Kidney epithelial cell (primary cell): ENCODE data around the gene TSPAN15. TPM values are rescaled to one million over a fixed set of nuclear protein-coding genes. Genes with fewer than 3 reads are reported as not detected.

Experiments
- DNase-seq: peaks from one replicate; pipeline ENCODE4 v3.0.0-alpha.2; 2010; ENCODE audit warnings: low read depth
- H3K27me3 ChIP-seq: 2 replicates; pipeline ENCODE4 v1.6.0; 2011; ENCODE audit warnings: low read length; ENCODE audit not compliant: control insufficient read depth, insufficient read depth
- H3K36me3 ChIP-seq: 2 replicates; pipeline ENCODE4 v1.5.1; 2011; ENCODE audit warnings: low read length; ENCODE audit not compliant: control insufficient read depth, insufficient read depth
- H3K4me3 ChIP-seq: 2 replicates; pipeline ENCODE4 v1.5.1; 2011; ENCODE audit warnings: low read depth, mild to moderate bottlenecking, control low read depth, low read length
- total RNA-seq: library from RNA; depleted of rRNA; stranded (reverse); fragments of >200 nt; gene quantifications from 2 replicates; pipeline ENCODE4 v1.2.3, GENCODE V29; 2015
- TF ChIP-seq, protein P1 (sequence below): IDR thresholded peaks from 2 replicates; pipeline ENCODE4 v1.5.1; 2011; ENCODE audit warnings: mild to moderate bottlenecking, moderate library complexity, low read length, control low read depth, inconsistent platforms; ENCODE audit not compliant: insufficient read depth, poor library complexity, severe bottlenecking

TSPAN15 gene
- total RNA-seq, 1 donor from 2014 or later: 19.4 TPM

DNA sequence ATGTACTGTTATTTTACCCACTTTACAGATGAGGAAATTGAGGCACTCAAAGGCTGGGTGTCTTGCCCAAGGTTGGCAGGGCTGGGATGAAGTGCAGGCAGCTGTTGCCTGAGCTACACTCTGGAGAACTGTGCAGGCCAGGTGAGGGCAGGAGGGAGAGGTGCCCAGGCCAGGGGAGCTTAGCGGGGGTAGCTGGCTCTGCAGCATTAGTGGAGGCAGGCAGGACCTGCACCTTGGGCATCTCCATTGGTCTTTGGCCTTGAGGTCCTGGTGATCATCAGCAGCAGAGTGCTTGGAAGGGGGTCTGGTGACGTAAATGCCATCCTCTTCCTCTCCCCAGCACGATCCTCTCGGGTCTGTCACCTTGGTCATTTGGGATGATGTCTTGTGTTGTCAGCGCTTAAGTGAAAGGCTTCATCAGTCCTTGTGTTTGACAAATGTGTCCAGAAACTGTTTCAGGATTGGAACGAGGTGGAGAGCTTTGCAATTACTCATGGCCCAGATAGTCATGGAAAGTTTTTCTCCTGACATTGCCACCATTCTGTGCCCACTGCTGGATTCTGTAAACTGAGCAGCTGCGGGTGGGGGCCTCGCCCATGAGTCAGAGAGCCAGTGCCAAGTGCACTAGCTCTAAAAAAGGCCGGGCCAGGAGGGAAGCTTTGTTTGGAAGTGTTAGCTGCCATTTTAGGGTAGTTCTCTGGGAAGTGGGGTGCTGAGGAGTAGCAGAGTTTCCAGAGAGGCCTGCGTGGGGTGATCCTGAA lies 47.6 kb downstream of the TSPAN15 start:
- no peak for DNase-seq
- H3K36me3 ChIP-seq: no peaks in the 10 kb centered on the region
- TF ChIP-seq, protein P1, sequence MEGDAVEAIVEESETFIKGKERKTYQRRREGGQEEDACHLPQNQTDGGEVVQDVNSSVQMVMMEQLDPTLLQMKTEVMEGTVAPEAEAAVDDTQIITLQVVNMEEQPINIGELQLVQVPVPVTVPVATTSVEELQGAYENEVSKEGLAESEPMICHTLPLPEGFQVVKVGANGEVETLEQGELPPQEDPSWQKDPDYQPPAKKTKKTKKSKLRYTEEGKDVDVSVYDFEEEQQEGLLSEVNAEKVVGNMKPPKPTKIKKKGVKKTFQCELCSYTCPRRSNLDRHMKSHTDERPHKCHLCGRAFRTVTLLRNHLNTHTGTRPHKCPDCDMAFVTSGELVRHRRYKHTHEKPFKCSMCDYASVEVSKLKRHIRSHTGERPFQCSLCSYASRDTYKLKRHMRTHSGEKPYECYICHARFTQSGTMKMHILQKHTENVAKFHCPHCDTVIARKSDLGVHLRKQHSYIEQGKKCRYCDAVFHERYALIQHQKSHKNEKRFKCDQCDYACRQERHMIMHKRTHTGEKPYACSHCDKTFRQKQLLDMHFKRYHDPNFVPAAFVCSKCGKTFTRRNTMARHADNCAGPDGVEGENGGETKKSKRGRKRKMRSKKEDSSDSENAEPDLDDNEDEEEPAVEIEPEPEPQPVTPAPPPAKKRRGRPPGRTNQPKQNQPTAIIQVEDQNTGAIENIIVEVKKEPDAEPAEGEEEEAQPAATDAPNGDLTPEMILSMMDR: no peak
- no peaks in the 10 kb centered on the region for H3K27me3 ChIP-seq
- no peak overlapping the region for H3K4me3 ChIP-seq

DNA sequence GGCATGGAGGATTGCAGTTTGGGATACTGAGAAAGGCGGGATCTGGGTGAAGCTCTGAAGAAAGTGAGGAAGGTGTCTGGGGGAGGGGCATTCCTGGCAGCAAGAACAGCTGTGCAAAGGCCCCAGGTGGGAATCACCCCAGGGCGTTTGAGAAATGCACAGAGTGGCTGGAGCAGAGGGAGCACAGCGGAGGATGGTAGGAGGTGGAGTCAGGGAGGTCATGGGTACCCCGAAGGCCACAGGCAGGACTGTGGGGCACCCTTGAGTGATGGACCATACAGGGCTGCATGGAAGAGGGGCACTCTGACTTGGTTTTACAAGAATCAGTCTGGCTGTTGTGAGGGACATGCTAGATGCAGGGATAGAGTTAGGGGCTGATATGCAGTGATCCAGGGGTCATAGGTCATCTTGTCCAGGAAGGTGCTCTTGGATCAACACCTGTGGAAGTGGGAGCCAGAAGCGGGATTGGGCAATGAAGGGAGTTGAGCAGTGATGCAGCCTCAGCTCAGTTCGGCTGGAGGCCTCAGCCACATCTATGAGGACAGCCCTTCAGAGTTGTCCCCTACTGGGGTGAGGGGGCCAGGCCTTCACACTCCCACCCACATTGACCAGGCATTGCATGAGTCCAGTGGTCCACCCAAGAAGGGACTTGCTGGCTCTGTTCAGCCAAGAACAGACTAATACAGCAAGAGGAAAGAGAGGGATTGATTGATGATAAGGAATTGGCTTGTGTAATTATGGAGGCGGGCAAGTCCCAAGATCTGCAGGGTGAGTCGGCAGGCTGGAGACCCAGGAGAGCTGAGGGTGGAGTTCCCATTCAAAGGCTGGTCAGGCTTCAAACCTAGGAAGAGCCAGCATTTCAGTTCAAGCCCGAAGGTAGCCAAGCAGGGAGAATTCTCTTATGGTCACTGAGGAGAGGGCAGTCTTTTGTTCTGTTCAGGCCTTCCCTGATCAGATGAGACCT lies 48.7 kb downstream of the TSPAN15 start:
- H3K4me3 ChIP-seq: no peak overlapping the region
- no peak for DNase-seq
- H3K27me3 ChIP-seq: no peaks in the 10 kb centered on the region
- H3K36me3 ChIP-seq: no peaks in the 10 kb centered on the region
- TF ChIP-seq, protein P1: no peak

DNA sequence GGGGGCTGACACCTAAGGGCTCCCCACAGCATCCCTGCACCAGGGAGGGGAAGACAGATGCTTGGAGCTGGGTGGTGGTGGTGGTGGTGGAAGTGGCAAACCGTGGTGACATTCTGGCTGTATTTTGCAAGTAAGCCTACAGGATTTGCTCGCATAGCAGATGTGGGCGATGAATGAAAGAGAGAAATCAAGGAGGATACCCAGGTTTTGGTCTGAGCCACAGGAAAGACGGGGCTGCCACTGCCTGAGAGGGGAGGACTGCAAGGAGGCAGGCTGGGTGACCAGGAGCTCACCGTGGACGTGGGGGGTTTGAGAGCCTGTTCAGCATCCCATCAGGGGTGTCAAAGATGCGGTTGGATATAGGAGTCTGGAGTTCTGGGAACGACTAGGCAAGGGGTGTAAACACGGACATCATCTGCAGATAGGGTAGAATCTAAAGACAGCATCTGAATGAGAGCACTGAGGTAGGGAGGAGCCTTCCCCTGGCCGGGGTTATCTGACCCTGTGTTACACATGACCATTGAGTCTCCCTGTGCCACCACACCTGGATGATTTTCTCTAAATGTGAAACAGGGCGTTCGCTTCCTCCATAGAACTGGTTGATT lies 49.7 kb downstream of the TSPAN15 start:
- TF ChIP-seq, protein P1: no peak
- no peak overlapping the region for H3K4me3 ChIP-seq
- DNase-seq: no peak
- H3K36me3 ChIP-seq: no peaks in the 10 kb centered on the region
- H3K27me3 ChIP-seq: no peaks in the 10 kb centered on the region

DNA sequence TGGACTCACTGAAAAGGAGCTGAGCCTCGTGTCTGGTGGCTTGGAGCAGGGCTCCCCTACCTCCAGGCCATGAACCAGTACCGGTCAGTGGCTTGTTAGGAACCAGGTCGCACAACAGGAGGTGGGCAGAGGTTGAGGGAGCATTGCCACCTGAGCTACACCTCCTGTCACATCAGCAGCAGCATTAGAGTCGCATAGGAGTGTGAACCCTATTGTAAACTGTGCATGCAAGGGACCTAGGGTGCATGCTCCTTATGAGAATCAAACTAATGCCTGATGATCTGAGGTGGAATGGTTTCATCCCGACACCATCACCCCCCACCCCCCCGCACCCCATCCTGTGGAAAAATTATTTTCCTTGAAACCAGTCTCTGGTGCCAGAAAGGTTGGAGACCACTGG lies 50.4 kb downstream of the TSPAN15 start:
- Histone ChIP-seq H3K27me3 (no peaks in the 10 kb centered on the region), H3K36me3 (no peaks in the 10 kb centered on the region), H3K4me3 (no peak overlapping the region)
- no peak for DNase-seq
- TF ChIP-seq, protein P1: no peak

DNA sequence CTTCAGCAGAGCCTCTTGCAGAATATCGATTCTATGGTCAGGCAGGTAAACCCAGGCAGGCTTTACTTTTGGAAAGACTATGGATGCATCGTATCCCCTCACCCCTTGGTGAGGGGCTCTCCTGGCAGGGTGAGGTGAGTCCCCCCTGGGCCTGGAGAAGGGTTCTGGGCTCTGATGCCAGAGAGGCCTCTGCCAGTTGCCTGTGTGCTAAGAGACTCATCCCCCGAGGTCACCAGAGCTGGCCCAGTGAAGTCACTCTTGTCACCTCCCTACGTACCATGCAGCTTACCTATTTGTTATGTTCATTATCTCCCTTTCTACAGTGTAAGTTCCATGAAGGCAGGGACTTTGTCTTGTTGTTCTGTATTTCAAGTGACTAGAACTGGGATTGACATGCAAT lies 51.3 kb downstream of the TSPAN15 start:
- Histone ChIP-seq H3K36me3 (no peaks in the 10 kb centered on the region), H3K27me3 (no peaks in the 10 kb centered on the region), H3K4me3 (no peak overlapping the region)
- no peak for DNase-seq
- TF ChIP-seq, protein P1: no peak
